ENCODE results near the gene PHF21A. TPM values are rescaled to one million over a fixed set of nuclear protein-coding genes. Genes with fewer than 3 reads are reported as not detected.

Gene PHF21A
- total RNA-seq, 1 donor from 2014 or later, result 69.7 TPM

Other genes starting within 250 kb of the PHF21A start
- gene MAPK8IP1, start 235.8 kb downstream of the PHF21A start, total RNA-seq, result 6.0 TPM
- not detected for gene FREY1, start 214.2 kb downstream of the PHF21A start, total RNA-seq
- 77.9 TPM for gene PEX16, start 203.6 kb downstream of the PHF21A start, total RNA-seq
- gene LARGE2, start 198.8 kb downstream of the PHF21A start, total RNA-seq, result not detected
- gene CREB3L1, start 156.2 kb upstream of the PHF21A start, total RNA-seq, result 11.4 TPM
- 123 TPM for gene DGKZ, start 226.0 kb upstream of the PHF21A start, total RNA-seq

All from ascending aorta (tissue), 1 donor.